T-cell (primary cell): ENCODE data around the gene GPR33. TPM values are rescaled to one million over a fixed set of nuclear protein-coding genes. Genes with fewer than 3 reads are reported as not detected.

Experiments used
- ATAC-seq, 4 experiments: fragments of 200-7000 bp in 3 of 4; fragments of 150-1000 bp in 1 of 4; cut with Tn5 transposase; replicated peaks in 1 of 4; 1 replicate in 3 of 4; 2 replicates in 1 of 4; pipeline ENCODE4 v1.10.0; 2021; ENCODE audit warnings: moderate library complexity in 3 of 4, mild to moderate bottlenecking in 2 of 4, moderate number of reproducible peaks in 1 of 4
- CTCF ChIA-PET, 2 donors: fragments of 300-600 bp; sonication (Branson Sonifier 250); formaldehyde crosslinking; loops; one replicate each; lab custom pipeline; 2022; ENCODE audit warnings: antibody characterized with exemption in 2 of 2; lab: Charles Lee
- POLR2A ChIA-PET, 2 donors: fragments of 300-600 bp; sonication (Branson Sonifier 250); formaldehyde crosslinking; loops; one replicate each; lab custom pipeline; 2022; ENCODE audit warnings: antibody characterized with exemption in 2 of 2; lab: Charles Lee
- DNase-seq, 35 experiments: peaks; one replicate each; pipeline versions ENCODE4 v3.0.0 to v3.0.0-alpha.2; 2013 to 2023
- H3K27ac ChIP-seq: one replicate; pipeline ENCODE4 v1.5.1; 2013; ENCODE audit warnings: low read length
- H3K27me3 ChIP-seq, 2 experiments: replicated peaks in 1 of 2; 1 replicate in 1 of 2; 2 replicates in 1 of 2; pipeline versions ENCODE4 v1.6.1 to v1.7.0; 2013; ENCODE audit warnings: low read length in 1 of 2, mixed read lengths in 1 of 2; ENCODE audit not compliant: control insufficient read depth in 2 of 2, insufficient read depth in 2 of 2; ENCODE audit errors: extremely low read depth in 1 of 2
- H3K36me3 ChIP-seq, 2 donors: 1 replicate in 1 of 2; 2 replicates in 1 of 2; pipeline versions ENCODE4 v1.6.1 to v1.7.0; 2013; ENCODE audit warnings: low read length in 1 of 2; ENCODE audit not compliant: control insufficient read depth in 2 of 2, insufficient read depth in 1 of 2; ENCODE audit errors: extremely low read depth in 1 of 2
- H3K4me1 ChIP-seq, 2 experiments: 1 replicate in 1 of 2; 2 replicates in 1 of 2; pipeline versions ENCODE4 v1.6.1 to v1.7.0; 2013; ENCODE audit warnings: low read length in 2 of 2, mixed read lengths in 1 of 2; ENCODE audit not compliant: insufficient read depth in 2 of 2, control insufficient read depth in 1 of 2; ENCODE audit errors: extremely low read depth in 1 of 2
- H3K4me3 ChIP-seq, 2 donors: 1 replicate in 1 of 2; 2 replicates in 1 of 2; pipeline versions ENCODE4 v1.5.1 to v1.7.0; 2013; ENCODE audit warnings: mild to moderate bottlenecking in 2 of 2, low read length in 1 of 2, moderate library complexity in 1 of 2; ENCODE audit not compliant: control insufficient read depth in 1 of 2; ENCODE audit errors: extremely low read depth in 1 of 2
- H3K9me3 ChIP-seq: 2 replicates; pipeline ENCODE4 v1.7.0; 2013
- H3K27ac Mint-ChIP-seq, 2 donors: one replicate each; pipeline ENCODE4 v1.8.0; 2020 to 2021; ENCODE audit warnings: mild to moderate bottlenecking in 2 of 2, mixed read lengths in 2 of 2
- H3K27me3 Mint-ChIP-seq, 2 donors: one replicate each; pipeline ENCODE4 v1.8.0; 2021 to 2022; ENCODE audit warnings: mixed read lengths in 2 of 2
- H3K36me3 Mint-ChIP-seq: one replicate; pipeline ENCODE4 v1.8.0; 2021; ENCODE audit warnings: mixed read lengths
- H3K4me1 Mint-ChIP-seq, 3 donors: one replicate each; pipeline ENCODE4 v1.8.0; 2020 to 2022; ENCODE audit warnings: mixed read lengths in 3 of 3, mild to moderate bottlenecking in 1 of 3
- H3K4me3 Mint-ChIP-seq, 3 donors: one replicate each; pipeline ENCODE4 v1.8.0; 2020 to 2022; ENCODE audit warnings: mild to moderate bottlenecking in 3 of 3, mixed read lengths in 3 of 3, moderate library complexity in 3 of 3
- H3K9me3 Mint-ChIP-seq, 3 donors: one replicate each; pipeline ENCODE4 v1.8.0; 2020 to 2022; ENCODE audit warnings: mixed read lengths in 3 of 3
- WGBS: methylation state at CpG from one replicate; pipeline ENCODE4 v1.1.5; 2013; ENCODE audit warnings: missing lambda C conversion rate; ENCODE audit not compliant: insufficient coverage; 5-methylcytosine and 5-hydroxymethylcytosine counted together
- total RNA-seq, 35 experiments: library from RNA in 6 of 35; stranded (reverse) in 6 of 35; fragments of 120-200 nt in 1 of 35; gene quantifications; one replicate each; pipeline versions ENCODE4 v1.2.1 to v1.2.4 and lab custom pipeline; 2013 to 2026

Gene GPR33
- total RNA-seq, 5 donors from 2014 or later (not counting 1 experiment from before 2014, with no cell fraction given): not detected

DNA sequence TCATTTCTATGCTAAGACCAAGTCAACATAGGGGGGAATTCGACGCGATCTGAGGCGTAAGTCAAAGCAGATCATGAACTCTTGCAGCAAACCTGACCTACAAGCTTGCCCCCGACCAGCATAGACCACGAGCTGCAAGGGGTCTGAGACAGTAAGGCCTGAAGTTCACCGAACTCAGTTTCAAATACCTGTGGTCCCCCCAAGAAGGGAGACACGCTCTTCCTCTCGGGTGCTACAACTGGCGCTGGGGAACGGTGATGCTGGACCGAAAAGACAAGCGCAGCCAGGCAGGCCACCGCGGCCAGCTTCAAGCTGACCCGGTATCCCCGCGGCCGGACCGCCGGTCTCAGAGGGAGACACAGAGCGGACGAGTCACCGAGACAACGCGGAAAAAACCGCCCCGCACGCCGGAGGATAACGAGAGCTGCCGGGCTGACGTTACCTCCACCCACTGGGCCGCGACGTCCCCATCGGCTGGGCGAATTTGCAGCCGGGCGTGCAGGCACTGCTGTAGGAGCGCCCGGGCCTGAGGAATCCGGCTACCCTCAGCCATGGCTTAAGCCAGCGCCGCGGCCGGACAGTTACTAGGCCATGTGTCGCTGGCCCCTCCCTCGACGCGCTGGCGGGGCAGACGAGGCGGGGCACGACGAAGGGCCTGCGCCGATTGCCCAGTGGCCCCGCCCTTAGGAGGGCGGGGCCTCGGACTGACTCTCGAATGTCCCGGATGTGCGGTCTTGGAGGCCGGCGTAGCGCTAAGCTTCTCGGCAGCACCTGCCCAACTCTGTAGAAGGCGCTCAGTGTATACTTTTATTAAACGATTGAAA is 30.8 kb downstream of the GPR33 start, which contains the start of gene DTD2:
Gene DTD2, minus strand, starts transcription at position 666 of the 824 bp plus-strand sequence. Its CDS starts 113 bp downstream, at position 553.
- peaks cover 34 to 40% (median 34%) of the 10 kb centered on the region in 3 donors for H3K4me1 Mint-ChIP-seq
- POLR2A ChIA-PET: interaction anchor here (0.6 to 1.8 kb wide), 5 partner anchors 23 to 873 kb away, joined by 3 to 12 read pairs (median 4); partner anchors contain the start of gene HEATR5A (in 1 of the 2)
- under 1% methylated on average over 62 of the region's 70 CpGs for WGBS

DNA sequence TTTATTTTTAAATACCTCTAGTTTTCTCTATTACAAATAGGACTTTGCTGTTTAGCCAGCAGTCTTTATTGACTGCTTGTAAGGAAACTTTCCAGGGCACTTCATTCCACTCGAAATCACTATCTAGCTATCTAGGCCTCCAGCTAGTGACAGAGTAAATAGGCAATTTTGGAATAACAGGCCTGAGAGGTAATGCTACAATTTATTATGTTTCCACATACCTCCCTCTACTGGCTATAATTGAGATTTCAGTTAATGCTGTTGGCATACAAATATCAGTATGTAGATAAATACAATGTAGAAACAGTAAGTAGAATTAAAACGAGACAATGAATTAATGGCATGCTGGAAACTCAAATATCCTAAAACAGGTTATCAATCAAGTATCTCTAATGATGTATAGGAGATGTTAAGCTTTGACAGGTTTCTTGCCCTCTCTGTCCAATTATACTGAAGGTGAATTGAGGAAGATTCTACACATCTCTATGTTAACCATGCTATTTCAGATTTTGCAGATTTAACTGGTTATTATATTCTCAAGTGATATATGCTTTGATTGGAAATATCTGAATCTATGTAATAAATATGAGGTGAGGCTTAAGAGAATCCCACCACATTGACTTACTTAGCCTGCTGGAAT is 37.7 kb downstream of the GPR33 start:
- H3K27ac ChIP-seq: no peak overlapping the region
- ChIA-PET CTCF (interaction anchor here in 1 of 2 donors (0.6 to 1.7 kb wide), 5 partner anchors 8 to 285 kb away, joined by 3 to 7 read pairs (median 4); partner anchors contain the start of gene HEATR5A), POLR2A (interaction anchor here in 1 of 2 donors (0.9 kb wide), 1 partner anchor 30 kb away, joined by 3 read pairs; the partner anchor contains the start of gene HEATR5A)
- WGBS: no CpG with 5 or more reads among the region's 2 CpGs
- Mint-ChIP-seq H3K9me3 (no peaks in the 10 kb centered on the region), H3K4me1 (peaks cover 10 to 11% (median 10%) of the 10 kb centered on the region in 3 donors), H3K27me3 (no peaks in the 10 kb centered on the region), H3K4me3 (no peak overlapping the region), H3K27ac (no peak overlapping the region), H3K36me3 (peaks cover 40% of the 10 kb centered on the region)
- DNase-seq: peak in 1 of 35 experiments; percentile 32
- peaks cover 0 to 16% of the 10 kb centered on the region in 2 donors for H3K36me3 ChIP-seq
- H3K27me3 ChIP-seq: no peaks in the 10 kb centered on the region
- no peak overlapping the region for H3K4me3 ChIP-seq
- H3K4me1 ChIP-seq: no peaks in the 10 kb centered on the region
- peak in 1 of 4 experiments; percentile 40 for ATAC-seq
- H3K9me3 ChIP-seq: no peaks in the 10 kb centered on the region

More for the DNA sequence above, 30.8 kb downstream of the GPR33 start, which contains the start of gene DTD2:
- Histone ChIP-seq H3K9me3 (no peaks in the 10 kb centered on the region), H3K4me3 (peak within 1 kb of the TSS; percentile 49 to 89), H3K27ac (peak within 1 kb of the TSS; percentile 70), H3K4me1 (peaks cover 9% of the 10 kb centered on the region in 2 experiments), H3K36me3 (peaks cover 0 to 6% of the 10 kb centered on the region in 2 donors), H3K27me3 (no peaks in the 10 kb centered on the region)
- Mint-ChIP-seq H3K36me3 (peaks cover 4% of the 10 kb centered on the region), H3K4me3 (peak within 1 kb of the TSS; percentile 95 to 97 (median 96)), H3K9me3 (no peaks in the 10 kb centered on the region), H3K27ac (peak within 1 kb of the TSS; percentile 88 to 92), H3K27me3 (peaks cover 0 to 4% of the 10 kb centered on the region in 2 donors)
- ATAC-seq (peak; percentile 96 to 98 (median 98)), DNase-seq (peak; percentile 80 to 93 (median 89))
- CTCF ChIA-PET: interaction anchor here in 1 of 2 donors (0.5 to 2.1 kb wide), 7 partner anchors 8 to 430 kb away, joined by 3 to 17 read pairs (median 4); partner anchors contain the start of genes HEATR5A and STRN3

GRCh38 chr14:31449136-31449535 is 38.7 kb downstream of the GPR33 start:
- no peak overlapping the region for H3K4me3 ChIP-seq
- ATAC-seq: no peak
- POLR2A ChIA-PET: no interaction called here
- H3K9me3 ChIP-seq: no peaks in the 10 kb centered on the region
- Mint-ChIP-seq H3K4me3 (no peak overlapping the region), H3K9me3 (peaks cover 0 to 1% (median 1%) of the 10 kb centered on the region in 3 donors), H3K27ac (no peak overlapping the region), H3K27me3 (no peaks in the 10 kb centered on the region), H3K36me3 (peaks cover 43% of the 10 kb centered on the region), H3K4me1 (peaks cover 5 to 7% (median 5%) of the 10 kb centered on the region in 3 donors)
- H3K27me3 ChIP-seq: no peaks in the 10 kb centered on the region
- H3K27ac ChIP-seq: no peak overlapping the region
- CTCF ChIA-PET: interaction anchor here (0.6 to 1.7 kb wide), 8 partner anchors 9 to 791 kb away, joined by 3 to 7 read pairs (median 3); partner anchors contain the start of gene HEATR5A (in 1 of the 2)
- no CpG with 5 or more reads among the region's 8 CpGs for WGBS
- DNase-seq: no peak
- H3K36me3 ChIP-seq: peaks cover 0 to 16% of the 10 kb centered on the region in 2 donors
- no peaks in the 10 kb centered on the region for H3K4me1 ChIP-seq

GRCh38 chr14:31445703-31446102 is 42.1 kb downstream of the GPR33 start:
- H3K4me3 Mint-ChIP-seq: no peak overlapping the region

GRCh38 chr14:31442284-31442683 is 45.6 kb downstream of the GPR33 start:
- Histone ChIP-seq H3K27ac (no peak overlapping the region), H3K4me3 (no peak overlapping the region), H3K9me3 (no peaks in the 10 kb centered on the region), H3K4me1 (no peaks in the 10 kb centered on the region), H3K27me3 (no peaks in the 10 kb centered on the region), H3K36me3 (no peaks in the 10 kb centered on the region)
- Mint-ChIP-seq H3K9me3 (peaks cover 0 to 4% (median 3%) of the 10 kb centered on the region in 3 donors), H3K27ac (no peak overlapping the region), H3K4me3 (no peak overlapping the region), H3K36me3 (peaks cover 32% of the 10 kb centered on the region), H3K27me3 (no peaks in the 10 kb centered on the region), H3K4me1 (no peaks in the 10 kb centered on the region)
- ATAC-seq (no peak), DNase-seq (no peak)
- ChIA-PET CTCF (no interaction called here), POLR2A (no interaction called here)
- 100% methylated on average over 2 of the region's 6 CpGs for WGBS

More at GRCh38 chr14:31445703-31446102, 42.1 kb downstream of the GPR33 start:
- Histone ChIP-seq H3K27ac (no peak overlapping the region), H3K4me3 (no peak overlapping the region), H3K36me3 (peaks cover 0 to 2% of the 10 kb centered on the region in 2 donors), H3K4me1 (no peaks in the 10 kb centered on the region), H3K9me3 (no peaks in the 10 kb centered on the region), H3K27me3 (no peaks in the 10 kb centered on the region)
- Mint-ChIP-seq H3K27me3 (no peaks in the 10 kb centered on the region), H3K9me3 (peaks cover 0 to 4% (median 3%) of the 10 kb centered on the region in 3 donors), H3K27ac (no peak overlapping the region), H3K36me3 (peaks cover 30% of the 10 kb centered on the region), H3K4me1 (peaks cover 0 to 3% (median 0%) of the 10 kb centered on the region in 3 donors)
- WGBS: 100% methylated on average over 1 of the region's 1 CpG
- POLR2A ChIA-PET: no interaction called here
- no peak for DNase-seq
- CTCF ChIA-PET: interaction anchor here in 1 of 2 donors (0.7 to 1.4 kb wide), 2 partner anchors 12 to 25 kb away, joined by 3 to 4 read pairs; partner anchors contain the start of genes DTD2 and HEATR5A
- no peak for ATAC-seq
